Activated CD4-positive, alpha-beta T cell treated with anti-CD3 and anti-CD28 coated beads, Interleukin-2, amount 50 U/mL, for 48 hours (primary cell): ENCODE measurements around the gene SPSB3.
A peak's percentile ranks its signal among the peaks of the same experiment; 100 is the strongest.

Source experiments
- DNase-seq, 2 experiments: peaks; one replicate each; pipeline ENCODE4 v3.0.0-alpha.2; 2020

Gene SPSB3

DNA sequence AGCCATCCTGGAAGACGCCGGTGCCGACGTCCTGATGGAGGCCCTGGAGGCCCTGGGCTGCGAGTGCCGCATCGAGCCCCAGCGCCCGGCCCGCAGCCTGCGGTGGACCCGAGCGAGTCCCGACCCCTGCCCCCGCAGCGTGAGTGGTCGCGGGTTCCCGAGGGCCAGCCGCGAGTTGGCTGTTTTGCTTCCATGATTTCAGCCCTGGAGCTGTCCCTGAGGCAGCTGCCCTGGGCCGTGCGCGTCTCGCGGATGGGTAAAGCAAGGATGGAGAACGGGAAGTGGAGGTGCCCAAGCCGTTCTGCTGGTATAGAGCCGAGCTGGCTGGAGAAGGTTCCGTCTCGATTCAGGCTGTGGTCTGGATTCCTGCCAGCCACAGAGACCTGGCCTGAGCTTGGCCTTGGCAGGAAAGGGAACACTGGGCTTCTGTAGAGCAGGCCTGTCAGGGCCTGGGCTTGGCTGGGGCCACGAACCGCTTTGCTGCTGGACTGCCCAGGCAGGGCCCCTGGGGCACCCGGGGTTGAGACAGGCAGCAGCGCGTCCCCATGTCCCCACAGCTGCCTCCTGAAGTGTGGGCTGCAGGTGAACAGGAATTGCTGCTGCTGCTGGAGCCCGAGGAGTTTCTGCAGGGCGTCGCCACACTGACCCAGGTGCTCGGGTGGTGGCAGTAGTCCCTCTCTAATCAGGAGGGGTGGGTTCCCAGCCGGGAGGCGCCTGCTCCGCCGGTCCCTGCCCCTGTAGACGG is 8.5 kb downstream of the SPSB3 start:
- DNase-seq, result peak; percentile 29 to 39

DNA sequence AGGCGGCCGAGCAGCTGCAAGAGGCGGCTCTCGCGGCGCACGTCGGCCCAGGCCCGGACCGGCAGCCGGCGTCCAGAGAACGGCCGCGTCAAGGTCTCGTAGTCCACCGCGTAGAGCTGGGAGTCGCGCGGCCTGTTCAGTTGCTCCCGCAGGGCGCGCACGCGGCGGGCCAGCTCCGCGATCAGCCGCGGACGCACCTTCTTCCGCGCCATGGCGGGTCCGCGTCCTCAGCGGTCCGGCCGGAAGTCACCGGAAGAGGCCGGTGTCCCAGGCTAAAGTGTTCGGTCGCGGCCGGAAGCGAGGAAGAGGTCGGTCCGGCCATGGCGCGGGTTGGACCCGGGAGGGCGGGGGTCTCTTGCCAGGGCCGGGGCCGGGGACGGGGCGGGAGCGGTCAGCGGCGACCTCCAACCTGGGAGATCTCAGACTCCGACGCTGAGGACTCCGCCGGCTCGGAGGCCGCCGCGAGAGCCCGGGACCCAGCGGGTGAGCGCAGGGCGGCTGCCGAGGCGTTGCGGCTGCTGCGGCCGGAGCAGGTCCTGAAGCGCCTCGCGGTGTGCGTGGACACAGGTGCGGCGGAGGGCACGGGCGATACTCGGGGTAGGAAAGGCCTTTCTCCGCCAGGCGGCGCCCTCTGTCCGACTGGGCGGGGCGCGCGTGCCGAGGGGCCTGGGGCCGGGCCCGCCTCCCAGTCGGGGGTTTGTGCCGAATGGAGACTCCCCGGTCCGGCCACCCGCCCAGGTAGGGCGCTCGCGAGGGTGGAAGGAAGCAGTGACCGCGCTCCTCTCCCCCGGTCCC is 9.3 kb downstream of the SPSB3 start, which contains the start of gene MRPS34:
TSS of gene MRPS34 (minus strand) at position 227 of the 795 bp plus-strand sequence. CDS start at position 212, 15 bp downstream.
- DNase-seq, result peak; percentile 83 to 86

DNA sequence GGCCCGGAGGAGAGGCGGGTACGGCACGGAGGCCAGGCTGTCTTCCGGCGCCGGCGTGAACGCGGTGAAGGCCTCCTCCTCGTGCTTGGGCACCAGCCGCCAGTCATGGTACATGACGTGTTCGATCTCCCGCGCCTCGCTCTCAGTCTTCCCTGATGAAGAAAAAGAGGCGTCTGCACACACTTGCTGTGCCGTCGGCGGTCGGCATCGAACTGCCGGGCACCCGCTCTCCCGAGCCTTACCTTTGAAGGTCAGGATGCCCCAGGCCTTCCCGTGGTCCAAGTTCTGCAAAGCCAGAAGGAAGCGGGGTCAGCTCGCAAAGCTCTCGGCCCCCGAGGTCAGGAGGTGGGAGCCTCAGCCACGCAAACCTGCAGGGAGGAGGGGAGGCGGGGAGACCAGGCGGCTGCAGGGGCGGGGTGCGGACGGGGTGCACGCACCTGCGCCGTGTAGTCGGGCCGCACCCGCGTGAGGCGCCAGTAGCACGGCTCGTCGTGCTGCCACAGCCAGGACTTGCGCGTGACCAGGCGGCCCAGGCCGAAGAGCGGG is 9.9 kb downstream of the SPSB3 start, which contains the start of gene EME2:
TSS of gene EME2 (plus strand) at position 449 of the 546 bp plus-strand sequence. CDS start 418 bp downstream, outside the sequence.
- DNase-seq, result peak; percentile 57 to 68

DNA sequence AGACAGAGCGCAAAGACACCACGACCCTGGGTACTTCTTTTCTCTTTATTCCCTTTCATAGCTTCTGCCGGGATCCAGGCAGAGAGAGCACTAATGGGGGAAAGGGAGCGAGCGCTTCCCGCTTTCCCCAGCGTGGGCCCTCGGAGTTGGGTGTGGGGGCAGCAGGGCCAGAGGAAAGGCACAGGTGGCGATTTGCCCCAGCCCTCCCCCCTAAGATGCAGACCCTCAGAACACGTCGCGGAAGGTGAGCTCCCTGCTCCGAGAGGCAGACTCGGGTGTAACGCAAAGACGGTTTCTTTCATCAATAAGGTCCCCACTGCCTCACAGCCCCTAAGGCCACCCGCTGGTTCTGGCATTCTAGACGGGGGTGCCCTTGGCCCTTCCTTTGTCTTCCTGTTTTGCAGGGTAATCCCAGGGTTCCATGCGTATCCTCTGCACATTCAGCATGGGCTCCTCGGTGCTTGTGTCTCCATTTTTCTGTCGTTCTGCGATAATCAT is 10.5 kb downstream of the SPSB3 start:
- peak in 1 of 2 experiments; percentile 22 for DNase-seq

- peak; percentile 84 to 86 for DNase-seq
Measured at GRCh38 chr16:1771188-1771863, 11.0 kb downstream of the SPSB3 start, which contains the start of gene NME3. NME3 (minus strand) TSS chr16:1771543; CDS start chr16:1771534, 9 bp downstream.

- DNase-seq, result peak; percentile 64 to 71
Measured at GRCh38 chr16:1770328-1771187, 11.8 kb downstream of the SPSB3 start.

GRCh38 chr16:1769402-1770300 is 12.7 kb downstream of the SPSB3 start:
- DNase-seq, result no peak

DNA sequence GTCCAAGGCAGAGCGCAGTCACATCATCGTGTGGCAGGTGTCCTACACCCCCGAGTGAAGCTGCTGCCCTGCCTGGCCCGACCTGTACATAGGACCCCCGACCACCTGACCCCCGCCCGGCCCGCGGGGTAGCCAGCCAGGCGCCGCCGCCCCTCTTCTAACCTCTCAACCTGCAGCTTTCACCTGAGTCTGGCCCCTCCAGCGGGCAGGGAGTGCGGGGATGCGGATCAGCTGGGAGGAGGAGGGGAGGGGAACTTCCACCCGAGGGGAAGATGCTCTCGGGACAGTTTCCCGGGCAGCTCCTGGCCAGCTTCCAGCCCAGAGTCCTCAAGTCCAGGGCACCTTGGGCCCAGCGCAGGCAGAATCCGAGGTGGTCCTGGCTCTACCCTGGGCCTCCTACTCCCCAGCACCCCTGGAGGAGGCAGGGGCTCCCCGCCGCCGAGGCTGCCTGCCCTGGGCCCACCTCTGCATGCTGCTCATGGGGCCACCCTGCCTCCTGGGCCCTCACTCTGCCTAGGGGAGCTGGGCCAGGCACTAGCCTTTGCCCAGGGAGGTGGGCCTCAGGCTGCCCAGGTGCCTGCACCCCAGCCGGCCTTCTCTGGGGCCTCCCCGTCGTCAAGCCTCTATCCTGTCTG is 13.5 kb downstream of the SPSB3 start:
- no peak for DNase-seq

DNA sequence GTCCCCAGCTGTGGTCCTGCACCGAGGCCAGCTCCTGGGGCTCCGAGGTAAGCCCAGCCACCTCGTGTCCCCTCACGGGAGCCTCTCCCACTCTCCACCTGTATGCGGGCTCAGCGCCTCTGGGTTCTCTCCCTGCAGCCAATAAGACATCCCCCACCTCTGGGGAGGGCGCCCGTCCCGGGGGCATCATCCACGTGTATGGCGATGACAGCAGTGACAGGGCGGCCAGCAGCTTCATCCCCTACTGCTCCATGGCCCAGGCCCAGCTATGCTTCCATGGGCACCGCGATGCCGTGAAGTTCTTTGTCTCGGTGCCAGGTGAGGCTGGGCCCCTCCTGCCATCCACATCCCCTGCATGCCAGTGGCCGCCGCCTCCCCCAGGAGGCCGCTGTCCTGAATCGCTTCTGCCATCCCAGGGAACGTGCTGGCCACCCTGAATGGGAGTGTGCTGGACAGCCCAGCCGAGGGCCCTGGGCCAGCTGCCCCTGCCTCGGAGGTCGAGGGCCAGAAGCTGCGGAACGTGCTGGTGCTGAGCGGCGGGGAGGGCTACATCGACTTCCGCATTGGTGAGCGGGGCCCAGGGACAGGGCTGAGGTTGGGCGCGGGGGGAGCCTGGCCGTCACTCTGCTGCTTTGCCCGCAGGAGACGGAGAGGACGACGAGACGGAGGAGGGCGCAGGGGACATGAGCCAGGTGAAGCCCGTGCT is 14.2 kb downstream of the SPSB3 start:
- no peak for DNase-seq

DNA sequence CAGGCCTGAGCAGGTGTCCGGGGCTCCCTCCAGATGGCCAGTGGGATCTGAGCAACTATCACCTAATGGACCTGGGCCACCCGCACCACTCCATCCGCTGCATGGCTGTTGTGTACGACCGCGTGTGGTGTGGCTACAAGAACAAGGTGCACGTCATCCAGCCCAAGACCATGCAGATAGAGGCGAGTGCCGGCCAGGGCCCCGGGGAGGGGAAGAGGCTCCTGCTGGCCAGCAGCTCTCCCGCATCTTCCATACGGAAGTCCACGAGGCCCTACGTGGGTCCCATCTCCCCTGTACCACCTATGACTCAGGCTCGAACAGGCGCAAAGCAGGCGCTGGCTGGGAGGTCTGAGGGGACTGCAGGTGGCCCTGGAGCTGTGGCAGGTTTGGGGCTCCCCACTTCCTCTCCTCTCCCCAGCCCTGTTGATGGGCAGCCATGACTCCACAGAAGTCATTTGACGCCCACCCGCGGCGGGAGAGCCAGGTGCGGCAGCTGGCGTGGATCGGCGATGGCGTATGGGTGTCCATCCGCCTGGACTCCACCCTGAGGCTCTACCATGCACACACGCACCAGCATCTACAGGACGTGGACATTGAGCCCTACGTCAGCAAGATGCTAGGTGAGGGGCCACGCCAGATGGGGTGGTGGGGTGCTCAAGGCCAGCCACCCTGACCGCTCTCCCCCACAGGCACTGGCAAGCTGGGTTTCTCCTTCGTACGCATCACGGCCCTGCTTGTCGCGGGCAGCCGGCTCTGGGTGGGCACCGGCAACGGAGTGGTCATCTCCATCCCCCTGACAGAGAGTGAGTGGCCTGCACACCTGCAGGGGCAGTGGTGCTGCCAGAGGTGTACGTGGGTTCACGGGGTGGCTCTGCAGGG is 15.0 kb downstream of the SPSB3 start:
- DNase-seq, result no peak

GRCh38 chr16:1766701-1767100 is 15.7 kb downstream of the SPSB3 start:
- no peak for DNase-seq

GRCh38 chr16:1766231-1766630 is 16.1 kb downstream of the SPSB3 start:
- no peak for DNase-seq

- DNase-seq, result no peak
Measured at GRCh38 chr16:1765826-1766225, 16.5 kb downstream of the SPSB3 start.

- DNase-seq, result no peak
Measured at GRCh38 chr16:1764971-1765370, 17.4 kb downstream of the SPSB3 start.

DNA sequence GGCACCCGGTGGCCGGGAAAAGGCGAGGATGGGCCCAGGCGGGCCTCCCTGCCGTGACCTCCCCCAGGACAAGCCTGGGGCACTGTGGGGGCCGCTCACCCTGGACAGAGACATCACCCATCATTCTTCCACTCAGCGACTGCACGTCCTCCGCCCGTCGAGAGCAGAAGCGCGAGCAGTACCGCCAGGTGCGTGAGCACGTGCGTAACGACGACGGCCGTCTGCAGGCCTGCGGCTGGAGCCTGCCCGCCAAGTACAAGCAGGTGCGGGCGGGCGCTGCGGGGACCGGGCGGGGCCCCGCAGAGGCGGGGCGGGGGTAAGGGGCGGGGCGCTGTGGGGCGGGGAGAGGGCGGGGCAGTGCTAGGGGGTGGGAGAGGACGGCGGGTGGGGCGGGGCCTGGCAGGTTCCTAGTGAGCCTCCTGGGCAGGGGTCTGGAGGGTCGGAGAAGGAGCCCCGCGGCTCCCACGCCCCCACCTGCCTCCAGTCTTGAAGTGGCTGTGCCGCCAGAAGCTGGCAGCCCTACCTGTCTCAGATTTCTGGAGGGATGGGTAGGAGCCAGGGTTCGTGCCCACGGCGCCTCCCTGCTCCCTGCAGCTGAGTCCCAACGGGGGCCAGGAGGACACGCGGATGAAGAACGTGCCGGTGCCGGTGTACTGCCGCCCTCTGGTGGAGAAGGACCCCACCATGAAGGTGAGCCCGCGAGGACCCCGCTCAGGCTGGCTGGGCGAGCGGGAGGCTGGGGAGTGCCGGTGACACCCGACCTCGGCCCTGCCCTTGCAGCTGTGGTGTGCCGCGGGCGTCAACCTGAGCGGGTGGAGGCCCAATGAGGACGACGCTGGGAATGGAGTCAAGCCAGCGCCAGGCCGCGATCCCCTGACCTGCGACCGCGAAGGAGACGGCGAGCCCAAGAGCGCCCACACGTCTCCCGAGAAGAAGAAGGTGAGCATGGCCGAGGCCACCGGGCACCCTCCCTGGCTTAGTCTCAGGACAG is 18.6 kb downstream of the SPSB3 start:
- no peak for DNase-seq

DNA sequence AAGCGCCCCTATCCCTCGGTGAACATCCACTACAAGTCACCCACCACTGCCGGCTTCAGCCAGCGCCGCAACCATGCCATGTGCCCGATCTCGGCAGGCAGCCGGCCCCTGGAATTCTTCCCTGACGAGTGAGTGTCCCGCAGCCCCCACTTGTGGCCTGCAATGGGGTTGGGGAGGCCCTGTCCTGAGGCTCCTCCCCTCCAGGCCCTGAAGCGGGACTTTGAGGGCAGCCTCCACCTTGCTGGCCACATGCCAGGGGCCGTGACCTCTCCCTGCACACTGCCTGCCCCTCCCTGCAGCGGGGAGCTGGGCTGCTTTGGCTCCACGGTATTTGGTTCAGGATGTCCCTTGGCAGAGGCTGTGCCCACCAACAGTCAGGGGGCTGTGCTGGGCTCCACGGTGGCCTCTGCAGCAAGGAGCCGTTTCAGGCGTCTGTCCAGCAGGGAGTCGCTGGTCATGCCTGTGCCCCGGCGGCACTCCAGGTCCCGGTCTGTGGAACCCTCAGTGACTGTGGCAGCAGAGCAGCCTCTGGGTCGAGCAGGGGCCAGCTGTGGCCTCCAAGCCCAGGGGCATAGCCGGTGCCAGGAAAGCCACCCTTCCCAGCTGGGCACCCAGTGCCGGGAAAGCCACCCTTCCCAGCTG is 19.4 kb downstream of the SPSB3 start:
- no peak for DNase-seq
